IMR-90 (cell line): ENCODE measurements around the gene ANKRD35.

Experiments used
- BHLHE40 ChIP-seq: fragments of 150-350 bp; IDR thresholded peaks from 2 replicates; pipeline ENCODE4 v1.6.1; 2016; ENCODE audit warnings: mild to moderate bottlenecking, low read depth, low read length
- FOS ChIP-seq: fragments of 150-350 bp; IDR thresholded peaks from 2 replicates; pipeline ENCODE4 v1.6.1; 2016; ENCODE audit warnings: low read depth, low read length
- MXI1 ChIP-seq: IDR thresholded peaks from 2 replicates; pipeline ENCODE4 v1.6.1; 2012; ENCODE audit warnings: low read depth, mild to moderate bottlenecking, low read length, moderate library complexity, borderline replicate concordance
- SMC3 ChIP-seq: fragments of 150-350 bp; IDR thresholded peaks from 2 replicates; pipeline ENCODE4 v1.6.1; 2016; ENCODE audit warnings: low read depth, mild to moderate bottlenecking, antibody characterized with exemption, low read length, moderate library complexity
- TF ChIP-seq, protein P1 (sequence below): conservative IDR thresholded peaks from 2 replicates; pipeline ENCODE4 v1.5.1; 2012; ENCODE audit warnings: mild to moderate bottlenecking, low read depth, low read length, improper control_type of control experiment
- TF ChIP-seq, protein P2 (sequence below): fragments of 150-350 bp; IDR thresholded peaks from 2 replicates; pipeline ENCODE4 v1.6.1; 2016; ENCODE audit warnings: low read depth, mild to moderate bottlenecking, low read length, moderate library complexity, borderline replicate concordance

DNA sequence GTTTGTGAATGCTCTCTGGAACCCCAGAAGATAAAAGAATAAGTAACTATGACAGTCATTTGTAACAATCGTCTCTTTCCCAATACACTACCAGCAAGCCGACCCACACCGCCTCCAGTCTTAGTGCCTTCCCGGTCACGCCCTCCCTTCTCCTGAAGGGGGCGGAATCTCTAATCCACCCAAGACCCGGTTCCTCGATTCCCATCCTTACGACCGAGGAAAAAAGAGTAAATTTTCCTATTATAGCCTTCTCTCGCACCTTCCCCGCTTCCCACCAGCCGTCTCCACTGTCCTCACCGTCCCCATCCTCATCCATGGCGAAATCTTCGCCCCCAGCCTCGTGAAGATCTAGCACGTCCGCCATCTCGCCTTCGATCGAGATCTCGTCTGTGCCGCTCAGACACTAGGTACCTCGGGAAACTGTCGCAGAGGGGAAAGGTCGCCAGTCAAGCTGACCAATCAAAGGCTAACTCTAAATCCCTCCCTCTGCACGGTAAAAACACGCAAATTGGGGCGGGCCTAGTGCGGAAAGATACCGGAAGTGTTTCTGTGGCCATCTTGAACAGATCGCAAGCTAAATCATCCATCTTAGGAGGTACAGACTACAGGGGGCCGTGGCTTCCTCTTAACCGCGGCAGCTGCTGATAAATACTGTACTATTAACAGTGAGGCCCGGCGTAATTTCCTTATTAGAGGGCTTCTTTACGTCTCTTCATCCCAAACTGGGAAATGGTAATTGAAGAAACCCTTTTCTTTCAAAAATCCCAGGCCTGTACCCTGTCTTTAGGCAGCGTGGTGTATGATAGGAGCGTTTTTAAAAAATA lies 41.6 kb upstream of the ANKRD35 start, which contains the start of gene RBM8A:
- TF ChIP-seq, protein P1, sequence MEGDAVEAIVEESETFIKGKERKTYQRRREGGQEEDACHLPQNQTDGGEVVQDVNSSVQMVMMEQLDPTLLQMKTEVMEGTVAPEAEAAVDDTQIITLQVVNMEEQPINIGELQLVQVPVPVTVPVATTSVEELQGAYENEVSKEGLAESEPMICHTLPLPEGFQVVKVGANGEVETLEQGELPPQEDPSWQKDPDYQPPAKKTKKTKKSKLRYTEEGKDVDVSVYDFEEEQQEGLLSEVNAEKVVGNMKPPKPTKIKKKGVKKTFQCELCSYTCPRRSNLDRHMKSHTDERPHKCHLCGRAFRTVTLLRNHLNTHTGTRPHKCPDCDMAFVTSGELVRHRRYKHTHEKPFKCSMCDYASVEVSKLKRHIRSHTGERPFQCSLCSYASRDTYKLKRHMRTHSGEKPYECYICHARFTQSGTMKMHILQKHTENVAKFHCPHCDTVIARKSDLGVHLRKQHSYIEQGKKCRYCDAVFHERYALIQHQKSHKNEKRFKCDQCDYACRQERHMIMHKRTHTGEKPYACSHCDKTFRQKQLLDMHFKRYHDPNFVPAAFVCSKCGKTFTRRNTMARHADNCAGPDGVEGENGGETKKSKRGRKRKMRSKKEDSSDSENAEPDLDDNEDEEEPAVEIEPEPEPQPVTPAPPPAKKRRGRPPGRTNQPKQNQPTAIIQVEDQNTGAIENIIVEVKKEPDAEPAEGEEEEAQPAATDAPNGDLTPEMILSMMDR: peak; percentile 62
- TF ChIP-seq SMC3 (no peak), FOS (no peak), MXI1 (no peak; the same call in 1 of the 2 replicates), BHLHE40 (no peak; the same call in 1 of the 2 replicates)
- TF ChIP-seq, protein P2, sequence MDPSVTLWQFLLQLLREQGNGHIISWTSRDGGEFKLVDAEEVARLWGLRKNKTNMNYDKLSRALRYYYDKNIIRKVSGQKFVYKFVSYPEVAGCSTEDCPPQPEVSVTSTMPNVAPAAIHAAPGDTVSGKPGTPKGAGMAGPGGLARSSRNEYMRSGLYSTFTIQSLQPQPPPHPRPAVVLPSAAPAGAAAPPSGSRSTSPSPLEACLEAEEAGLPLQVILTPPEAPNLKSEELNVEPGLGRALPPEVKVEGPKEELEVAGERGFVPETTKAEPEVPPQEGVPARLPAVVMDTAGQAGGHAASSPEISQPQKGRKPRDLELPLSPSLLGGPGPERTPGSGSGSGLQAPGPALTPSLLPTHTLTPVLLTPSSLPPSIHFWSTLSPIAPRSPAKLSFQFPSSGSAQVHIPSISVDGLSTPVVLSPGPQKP: no peak
